ENCODE data around the gene FAM135A.

GRCh38 chr6:70537266-70537665, 124.0 kb downstream of the FAM135A start:
- no peak for TF ChIP-seq FOXM1 (IDR thresholded peaks at IDR 0.05; ENCODE audit: low read depth)
- no peak for TF ChIP-seq FOXM1 (CRISPR knock-in tag; IDR thresholded peaks at IDR 0.05; ENCODE audit: low read depth)
- TF ChIP-seq ATF2 (CRISPR knock-in tag; IDR thresholded peaks at IDR 0.05): no peak
- TF ChIP-seq, protein P1, sequence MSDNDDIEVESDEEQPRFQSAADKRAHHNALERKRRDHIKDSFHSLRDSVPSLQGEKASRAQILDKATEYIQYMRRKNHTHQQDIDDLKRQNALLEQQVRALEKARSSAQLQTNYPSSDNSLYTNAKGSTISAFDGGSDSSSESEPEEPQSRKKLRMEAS (CRISPR knock-in tag; IDR thresholded peaks at IDR 0.05): no peak
- TF ChIP-seq POLR2A (conservative IDR thresholded peaks at IDR 0.05): no peak
- TF ChIP-seq, protein P2, sequence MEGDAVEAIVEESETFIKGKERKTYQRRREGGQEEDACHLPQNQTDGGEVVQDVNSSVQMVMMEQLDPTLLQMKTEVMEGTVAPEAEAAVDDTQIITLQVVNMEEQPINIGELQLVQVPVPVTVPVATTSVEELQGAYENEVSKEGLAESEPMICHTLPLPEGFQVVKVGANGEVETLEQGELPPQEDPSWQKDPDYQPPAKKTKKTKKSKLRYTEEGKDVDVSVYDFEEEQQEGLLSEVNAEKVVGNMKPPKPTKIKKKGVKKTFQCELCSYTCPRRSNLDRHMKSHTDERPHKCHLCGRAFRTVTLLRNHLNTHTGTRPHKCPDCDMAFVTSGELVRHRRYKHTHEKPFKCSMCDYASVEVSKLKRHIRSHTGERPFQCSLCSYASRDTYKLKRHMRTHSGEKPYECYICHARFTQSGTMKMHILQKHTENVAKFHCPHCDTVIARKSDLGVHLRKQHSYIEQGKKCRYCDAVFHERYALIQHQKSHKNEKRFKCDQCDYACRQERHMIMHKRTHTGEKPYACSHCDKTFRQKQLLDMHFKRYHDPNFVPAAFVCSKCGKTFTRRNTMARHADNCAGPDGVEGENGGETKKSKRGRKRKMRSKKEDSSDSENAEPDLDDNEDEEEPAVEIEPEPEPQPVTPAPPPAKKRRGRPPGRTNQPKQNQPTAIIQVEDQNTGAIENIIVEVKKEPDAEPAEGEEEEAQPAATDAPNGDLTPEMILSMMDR (IDR thresholded peaks at IDR 0.05 in 2 of 3, conservative IDR thresholded peaks at IDR 0.05 in 1 of 3; ENCODE audit: insufficient read depth in 2 of 3, low read depth in 1 of 3, low read length in 3 of 3): no peak
- no peak for TF ChIP-seq HCFC1 (IDR thresholded peaks at IDR 0.05; ENCODE audit: low read depth, low read length)
- TF ChIP-seq HNRNPH1 (optimal IDR thresholded peaks at IDR 0.05; ENCODE audit: low read depth, low read length): no peak
- TF ChIP-seq RAD21 (CRISPR knock-in tag; conservative IDR thresholded peaks at IDR 0.05 in 1 of 2, IDR thresholded peaks at IDR 0.05 in 1 of 2): no peak
- no peak for TF ChIP-seq ZC3H4 (CRISPR knock-in tag; IDR thresholded peaks at IDR 0.05; ENCODE audit: borderline replicate concordance)
- no peak for TF ChIP-seq FUS (optimal IDR thresholded peaks at IDR 0.05; ENCODE audit: low read depth, low read length)
